ENCODE measurements around the gene NOS1.

DNA sequence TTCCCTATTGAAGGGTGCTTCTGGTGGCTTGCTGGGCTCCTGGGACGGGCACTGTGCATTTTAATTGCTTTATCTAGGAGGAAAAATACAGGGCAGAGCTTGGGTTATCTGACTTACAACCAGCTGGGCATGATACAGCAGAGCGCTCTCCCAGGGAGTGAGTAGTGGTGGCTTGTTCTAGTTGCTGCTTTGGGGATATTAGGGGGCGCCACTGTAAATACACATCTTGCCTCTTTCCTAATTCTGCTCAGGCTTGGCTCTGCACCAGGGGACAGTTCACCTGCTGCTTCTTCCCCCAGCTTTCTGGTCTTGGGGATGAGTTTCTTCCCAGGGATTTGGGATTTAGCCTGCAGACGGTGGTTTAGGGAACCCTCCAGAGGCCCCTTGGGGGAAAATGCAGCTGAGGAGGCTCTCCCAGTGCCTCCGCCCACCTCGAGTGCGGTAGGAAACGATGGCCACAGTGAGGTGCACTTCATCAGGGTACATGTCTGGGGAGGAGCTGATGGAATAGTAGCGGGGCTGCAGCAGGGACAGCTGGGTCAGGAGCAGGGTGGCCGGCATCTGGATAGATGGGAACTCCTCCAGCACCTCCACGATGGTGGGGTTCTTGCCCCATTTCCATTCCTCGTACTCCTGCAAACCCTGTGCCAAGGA, 134.3 kb downstream of the NOS1 start:
- TF ChIP-seq, protein P1, sequence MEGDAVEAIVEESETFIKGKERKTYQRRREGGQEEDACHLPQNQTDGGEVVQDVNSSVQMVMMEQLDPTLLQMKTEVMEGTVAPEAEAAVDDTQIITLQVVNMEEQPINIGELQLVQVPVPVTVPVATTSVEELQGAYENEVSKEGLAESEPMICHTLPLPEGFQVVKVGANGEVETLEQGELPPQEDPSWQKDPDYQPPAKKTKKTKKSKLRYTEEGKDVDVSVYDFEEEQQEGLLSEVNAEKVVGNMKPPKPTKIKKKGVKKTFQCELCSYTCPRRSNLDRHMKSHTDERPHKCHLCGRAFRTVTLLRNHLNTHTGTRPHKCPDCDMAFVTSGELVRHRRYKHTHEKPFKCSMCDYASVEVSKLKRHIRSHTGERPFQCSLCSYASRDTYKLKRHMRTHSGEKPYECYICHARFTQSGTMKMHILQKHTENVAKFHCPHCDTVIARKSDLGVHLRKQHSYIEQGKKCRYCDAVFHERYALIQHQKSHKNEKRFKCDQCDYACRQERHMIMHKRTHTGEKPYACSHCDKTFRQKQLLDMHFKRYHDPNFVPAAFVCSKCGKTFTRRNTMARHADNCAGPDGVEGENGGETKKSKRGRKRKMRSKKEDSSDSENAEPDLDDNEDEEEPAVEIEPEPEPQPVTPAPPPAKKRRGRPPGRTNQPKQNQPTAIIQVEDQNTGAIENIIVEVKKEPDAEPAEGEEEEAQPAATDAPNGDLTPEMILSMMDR (conservative IDR thresholded peaks at IDR 0.05; ENCODE audit: low read length) = no peak
- no peak for TF ChIP-seq EZH2phosphoT487 (IDR thresholded peaks at IDR 0.05; ENCODE audit: borderline replicate concordance, low read depth, low read length)
